ENCODE data around the gene IRGQ.
"Not testable (repeated sequence)": the region's sequence is repeated elsewhere in the genome, so short reads cannot be mapped to it uniquely, and the experiment has no call there.

The IRGQ gene

GRCh38 chr19:43596842-43597461 lies 1.0 kb upstream of the IRGQ start:
- DNase-seq = peak; percentile 56

- peak; percentile 59 for DNase-seq
These were observed 332 bp downstream of the IRGQ start for GRCh38 chr19:43595605-43595998.

- DNase-seq = peak; percentile 82
These were observed 977 bp downstream of the IRGQ start for GRCh38 chr19:43594710-43595604.

GRCh38 chr19:43594081-43594697 lies 1.7 kb downstream of the IRGQ start:
- no peak for DNase-seq

GRCh38 chr19:43592800-43593350 lies 3.1 kb downstream of the IRGQ start:
- DNase-seq = no peak

GRCh38 chr19:43591904-43592772 lies 3.8 kb downstream of the IRGQ start:
- no peak for DNase-seq

GRCh38 chr19:43589678-43590077 lies 6.3 kb downstream of the IRGQ start:
- no peak for DNase-seq

- DNase-seq = no peak
These were observed 6.7 kb downstream of the IRGQ start for GRCh38 chr19:43589277-43589676.

GRCh38 chr19:43587029-43587428 lies 8.9 kb downstream of the IRGQ start:
- DNase-seq = not testable (repeated sequence)

GRCh38 chr19:43586346-43586745 lies 9.6 kb downstream of the IRGQ start:
- no peak for DNase-seq

GRCh38 chr19:43584484-43584883 lies 11.4 kb downstream of the IRGQ start:
- DNase-seq = no peak

GRCh38 chr19:43582495-43582894 lies 13.4 kb downstream of the IRGQ start:
- DNase-seq = no peak

GRCh38 chr19:43581467-43581866 lies 14.5 kb downstream of the IRGQ start:
- DNase-seq = no peak

GRCh38 chr19:43578787-43579186 lies 17.1 kb downstream of the IRGQ start:
- no peak for DNase-seq

- DNase-seq = no peak
These were observed 19.7 kb downstream of the IRGQ start for GRCh38 chr19:43575955-43576878.

GRCh38 chr19:43575156-43575950 lies 20.6 kb downstream of the IRGQ start, which contains the start of the genes PINLYP and XRCC1:
Gene PINLYP, plus strand, starts transcription at chr19:43575801. Its CDS starts 1,391 bp downstream, at chr19:43577192.
Gene XRCC1, minus strand, starts transcription at chr19:43575527. Its CDS starts 69 bp downstream, at chr19:43575458.
- peak; percentile 100 for DNase-seq

GRCh38 chr19:43574424-43575155 lies 21.3 kb downstream of the IRGQ start:
- DNase-seq = peak; percentile 70

- no peak for DNase-seq
These were observed 23.8 kb downstream of the IRGQ start for GRCh38 chr19:43572171-43572588.

- DNase-seq = peak; percentile 21
These were observed 25.7 kb downstream of the IRGQ start for GRCh38 chr19:43570174-43570791.
